Measurements from ENCODE around the gene CHCHD5.
"Not testable (repeated sequence)": the region's sequence is repeated elsewhere in the genome, so short reads cannot be mapped to it uniquely, and the experiment has no call there.

Gene CHCHD5

DNA sequence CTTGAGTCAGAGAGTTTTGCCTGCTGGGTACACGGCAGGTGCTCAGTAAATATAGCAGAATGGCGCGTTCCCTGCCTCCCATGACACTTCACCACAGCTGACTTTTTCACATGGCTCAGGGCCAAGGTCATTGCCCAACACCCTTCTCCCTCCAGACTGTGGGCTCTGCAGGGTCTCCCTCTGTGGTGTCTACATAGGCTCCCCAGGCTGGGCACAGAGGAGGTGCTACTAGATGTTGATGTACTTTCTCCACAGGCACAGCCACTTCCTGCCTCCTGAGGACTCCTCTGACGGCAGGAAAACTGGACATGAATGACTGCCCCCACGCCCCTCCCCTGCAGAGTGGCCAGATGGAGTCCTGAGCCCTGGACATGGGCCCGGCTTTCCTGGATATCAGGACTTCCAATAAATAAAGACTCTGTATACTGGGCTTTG is 4.2 kb downstream of the CHCHD5 start:
- DNase-seq = no peak

DNA sequence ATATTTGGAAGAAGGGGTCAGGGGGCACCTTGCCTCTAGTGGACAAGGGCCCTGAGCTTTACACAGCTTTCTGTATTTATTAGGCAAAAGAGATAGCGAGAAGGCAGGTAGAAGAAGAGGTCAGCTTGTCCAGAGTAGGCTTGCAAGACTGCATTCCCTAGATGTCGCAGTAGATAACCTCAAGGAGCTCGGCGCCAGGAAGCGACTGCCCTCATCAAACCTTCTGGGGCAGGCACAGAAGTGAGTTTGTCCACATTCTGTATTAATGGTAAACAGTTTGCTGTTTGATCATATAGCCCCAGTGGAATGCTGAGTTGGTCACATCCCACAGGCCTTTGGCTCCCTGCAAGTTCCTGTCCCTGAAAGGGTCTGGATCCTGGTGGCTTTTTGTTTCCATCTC is 7.0 kb downstream of the CHCHD5 start:
- no peak for DNase-seq

DNA sequence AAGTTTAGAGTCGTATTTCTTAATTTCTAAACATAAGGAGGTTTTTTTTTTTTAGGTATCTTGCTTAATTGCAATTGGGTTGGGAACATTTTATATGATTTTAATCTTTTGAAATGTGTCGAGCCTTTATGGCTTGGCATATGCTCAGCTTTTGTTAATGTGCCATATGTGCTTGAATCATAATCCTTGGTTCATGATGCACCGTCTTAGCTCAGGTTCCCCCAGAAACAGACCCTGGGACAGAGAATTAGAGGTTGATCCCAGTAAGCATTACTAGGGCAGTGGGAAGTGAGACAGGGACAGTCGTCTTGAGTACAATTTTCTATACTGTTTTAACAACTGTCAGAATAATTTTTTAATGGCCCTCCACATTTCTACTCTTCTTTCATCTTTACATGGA is 9.3 kb downstream of the CHCHD5 start:
- no peak for DNase-seq

DNA sequence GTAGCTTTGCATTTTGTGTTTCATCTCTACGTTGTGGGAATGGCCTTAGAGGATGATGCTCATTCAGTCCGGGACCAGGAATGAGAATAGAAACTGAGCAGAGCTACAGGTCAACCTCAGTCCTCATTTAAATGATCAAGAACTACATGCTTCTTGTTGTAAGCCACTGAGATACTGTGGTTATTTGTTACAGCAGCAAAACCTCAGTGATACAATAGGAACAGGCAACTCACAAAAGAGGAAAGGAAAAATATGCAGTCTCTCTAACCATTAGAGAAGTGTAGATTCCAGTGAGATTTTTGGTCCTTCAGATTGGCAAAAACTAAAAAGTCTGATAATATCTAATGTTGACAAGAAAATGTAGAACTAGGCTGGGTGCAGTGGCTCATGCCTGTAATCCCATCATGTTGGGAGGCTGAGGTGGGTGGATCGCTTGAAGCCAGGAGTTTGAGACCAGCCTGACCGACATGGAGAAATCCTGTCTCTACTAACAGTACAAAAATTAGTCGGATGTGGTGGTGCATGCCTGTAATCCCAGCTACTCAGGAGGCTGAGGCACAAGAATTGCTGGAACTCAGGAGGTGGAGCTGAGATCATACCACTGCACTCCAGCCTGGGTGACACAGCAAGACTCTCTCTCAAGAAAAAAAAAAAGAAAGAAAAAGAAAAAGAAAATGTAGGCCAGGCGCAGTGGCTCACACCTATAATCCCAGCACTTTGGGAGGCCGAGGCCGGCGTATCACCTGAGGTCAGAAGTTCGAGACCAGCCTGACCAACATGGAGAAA is 13.3 kb downstream of the CHCHD5 start:
- no peak for DNase-seq

DNA sequence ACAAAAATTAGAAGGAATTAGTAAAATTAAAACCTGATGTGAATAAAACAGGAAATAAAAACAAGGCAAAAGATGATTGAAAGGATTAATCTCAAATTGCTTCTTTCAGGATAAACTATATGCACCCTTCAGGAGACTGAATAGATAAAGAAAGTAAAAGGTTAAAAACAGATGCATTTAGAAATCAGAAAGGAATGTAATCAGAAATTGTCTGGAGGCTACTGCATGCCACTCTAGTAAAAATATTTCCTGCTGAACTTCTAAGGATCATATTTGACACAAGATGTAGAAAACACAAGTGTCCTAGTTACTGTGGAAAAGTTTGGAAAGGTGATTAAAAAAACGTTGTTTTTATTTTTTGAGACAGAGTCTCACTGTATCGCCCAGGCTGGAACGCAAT is 16.2 kb downstream of the CHCHD5 start:
- no peak for DNase-seq

DNA sequence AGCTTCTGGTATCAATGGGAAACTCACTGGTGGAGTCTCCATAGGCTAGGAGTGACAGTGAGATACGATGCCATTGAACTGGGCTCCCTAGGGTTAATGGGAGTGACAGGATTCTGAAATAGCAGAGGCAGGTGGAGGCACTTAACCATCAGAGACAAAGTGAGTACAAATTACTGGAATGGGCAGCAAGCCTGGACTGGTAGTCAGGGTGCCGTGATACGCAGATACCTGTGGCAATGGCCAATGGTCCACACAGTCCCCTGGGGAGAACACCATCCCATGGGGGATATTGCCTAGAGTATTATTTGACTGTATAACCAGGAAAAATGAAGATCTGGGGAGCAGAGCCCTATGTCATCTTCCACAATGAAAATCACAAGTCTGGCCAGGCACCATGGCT is 17.3 kb downstream of the CHCHD5 start:
- DNase-seq = no peak

DNA sequence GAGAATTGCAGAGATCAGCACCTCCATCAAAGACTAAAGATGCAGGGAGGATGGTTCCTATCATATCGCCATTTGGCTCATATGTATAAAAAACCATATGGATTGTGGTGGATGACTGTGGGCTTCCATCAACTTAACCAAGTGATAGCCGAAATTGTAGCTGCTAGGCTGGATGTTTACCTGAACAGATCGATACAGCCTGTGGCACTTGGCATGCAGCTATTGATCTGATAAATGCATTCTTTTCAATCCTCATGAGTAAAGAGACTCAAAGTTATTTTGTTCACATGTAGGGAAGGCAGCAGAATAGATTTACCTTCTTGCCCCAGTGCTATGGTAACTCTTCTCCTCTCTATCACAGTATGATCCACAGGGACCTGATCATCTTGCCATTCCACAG is 18.5 kb downstream of the CHCHD5 start:
- no peak for DNase-seq

DNA sequence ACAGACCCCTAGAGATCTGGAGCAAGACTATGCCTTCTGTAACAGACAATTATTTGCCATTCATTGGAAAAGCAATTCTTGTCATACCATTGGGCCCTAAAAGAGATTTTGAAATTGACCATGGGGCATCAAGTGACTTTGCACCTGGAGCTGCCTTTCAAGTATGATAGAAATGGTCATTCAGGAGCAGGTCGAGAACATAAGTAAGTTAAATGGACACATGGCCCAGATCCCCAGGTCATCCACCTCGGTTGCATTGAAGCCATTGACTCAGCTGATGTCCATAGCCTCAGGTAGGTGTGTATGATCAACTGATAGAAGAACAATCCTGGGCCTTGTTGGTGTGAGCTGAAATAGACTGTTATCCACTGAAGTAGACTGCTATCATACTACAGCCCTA is 19.3 kb downstream of the CHCHD5 start:
- DNase-seq = no peak

DNA sequence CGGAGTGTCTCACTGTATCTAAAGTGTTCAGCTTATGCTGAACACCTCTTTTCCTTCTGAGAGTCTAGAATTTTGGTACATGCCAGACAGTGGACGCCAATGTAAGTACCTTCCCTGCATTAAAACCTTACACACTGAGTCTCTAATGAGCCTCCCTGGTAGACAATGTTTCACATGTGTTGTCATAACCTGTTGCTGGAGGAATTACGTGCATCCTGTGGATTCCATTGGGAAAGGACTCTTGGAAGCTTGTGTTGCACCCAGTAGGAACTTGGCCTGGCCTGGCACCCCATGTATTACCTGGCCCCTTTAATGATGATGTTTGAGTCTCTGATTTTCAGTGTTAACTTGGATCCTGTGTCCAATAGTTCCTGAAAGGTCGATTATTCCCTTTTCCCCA is 20.5 kb downstream of the CHCHD5 start:
- no peak for DNase-seq

DNA sequence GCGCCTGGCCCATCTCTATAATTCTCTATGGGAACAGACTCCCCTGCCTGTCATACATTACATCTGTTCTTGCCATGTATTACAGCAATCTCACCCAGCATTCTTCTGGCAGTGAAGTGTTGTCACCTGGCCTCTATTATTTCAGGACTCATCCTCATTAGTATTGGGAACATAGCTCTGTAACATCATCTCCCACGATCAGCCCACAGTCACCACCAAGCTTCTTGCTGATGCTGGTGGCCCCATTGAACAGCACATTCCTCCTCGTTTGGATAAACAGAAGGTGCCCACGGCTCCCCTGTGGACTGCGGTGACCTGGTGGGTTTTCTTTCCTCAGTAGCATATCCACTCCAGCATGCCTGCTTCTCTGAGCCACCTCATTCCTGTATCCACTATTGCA is 21.5 kb downstream of the CHCHD5 start:
- DNase-seq = no peak

DNA sequence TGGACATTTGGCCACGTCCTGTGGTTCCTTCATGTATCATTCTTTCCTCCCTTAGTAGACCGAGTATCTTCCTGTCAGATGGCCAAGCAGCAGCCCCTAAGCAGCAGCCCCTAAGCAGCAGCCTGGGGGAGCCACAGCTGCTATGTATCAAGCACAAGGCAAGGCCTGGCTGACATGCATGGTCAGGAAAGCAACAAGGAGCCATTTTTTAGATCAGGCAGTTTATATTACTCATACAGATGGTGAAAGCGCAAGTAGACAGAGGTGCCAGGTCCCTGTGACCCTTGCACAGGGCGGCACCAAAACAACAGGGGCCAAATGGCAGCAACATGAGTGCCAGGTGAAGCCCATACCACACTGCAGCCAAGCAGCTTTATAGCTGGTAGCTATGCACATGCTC is 22.1 kb downstream of the CHCHD5 start:
- no peak for DNase-seq

DNA sequence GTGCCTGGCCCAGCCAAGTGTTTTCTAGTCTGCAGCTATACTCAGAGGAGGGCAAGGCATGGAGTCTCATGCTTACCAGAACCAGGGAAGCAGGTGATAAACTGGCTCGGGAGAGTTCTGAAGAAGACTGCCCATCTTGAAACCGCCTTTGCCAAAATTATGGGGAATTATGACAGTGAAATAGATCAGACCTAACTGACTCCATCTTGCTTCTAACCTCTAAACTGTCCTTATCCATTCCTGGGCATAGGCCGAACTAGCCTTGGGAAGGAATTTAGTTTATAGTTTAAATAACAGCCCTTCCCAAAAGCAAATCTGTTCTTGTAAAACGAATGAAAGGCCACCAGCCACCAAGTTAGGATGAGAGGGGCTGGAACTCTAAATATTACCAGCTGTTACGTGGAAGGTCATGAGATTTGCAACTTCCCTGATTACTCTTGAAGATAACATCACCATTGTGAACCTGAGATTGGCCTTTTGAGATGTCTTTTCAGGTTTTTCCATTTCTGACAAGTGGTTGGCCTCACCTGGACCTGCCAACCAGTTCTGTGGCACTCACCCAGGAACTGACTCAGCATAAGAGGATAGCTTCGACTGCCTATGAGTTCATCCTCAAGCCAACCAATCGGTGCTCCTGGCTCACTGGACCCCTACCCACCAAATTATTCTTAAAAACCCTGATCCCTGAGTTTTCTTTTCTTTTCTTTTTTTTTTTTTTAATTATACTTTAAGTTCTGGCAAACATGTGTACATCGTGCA is 23.4 kb downstream of the CHCHD5 start:
- DNase-seq = no peak

DNA sequence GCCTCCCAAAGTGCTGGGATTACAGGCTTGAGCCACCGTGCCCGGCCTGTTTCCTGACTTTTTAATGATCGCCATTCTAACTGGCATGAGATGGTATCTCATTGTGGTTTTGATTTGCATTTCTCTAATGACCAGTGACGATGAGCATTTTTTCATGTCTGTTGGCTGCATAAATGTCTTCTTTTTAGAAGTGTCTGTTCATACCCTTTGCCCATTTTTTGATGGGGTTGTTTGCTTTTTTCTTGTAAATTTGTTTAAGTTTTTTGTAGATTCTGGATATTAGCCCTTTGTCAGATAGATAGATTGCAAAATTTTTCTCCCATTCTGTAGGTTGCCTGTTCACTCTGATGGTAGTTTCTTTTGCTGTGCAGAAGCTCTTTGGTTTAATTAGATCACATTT is 24.9 kb downstream of the CHCHD5 start:
- DNase-seq = not testable (repeated sequence)

DNA sequence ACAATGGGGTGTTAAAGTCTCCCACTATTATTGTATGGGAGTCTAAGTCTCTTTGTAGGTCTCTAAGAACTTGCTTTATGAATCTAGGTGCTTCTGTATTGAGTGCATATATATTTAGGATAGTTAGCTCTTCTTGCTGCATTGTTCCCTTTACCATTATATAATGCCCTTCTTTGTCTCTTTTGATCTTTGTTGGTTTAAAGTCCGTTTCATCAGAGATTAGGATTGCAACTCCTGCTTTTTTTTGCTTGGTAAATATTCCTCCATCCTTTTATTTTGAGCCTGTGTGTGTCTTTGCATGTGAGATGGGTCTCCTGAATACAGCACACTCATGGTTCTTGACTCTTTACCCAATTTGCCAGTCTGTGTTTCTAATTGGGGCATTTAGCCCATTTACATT is 27.9 kb downstream of the CHCHD5 start:
- not testable (repeated sequence) for DNase-seq

DNA sequence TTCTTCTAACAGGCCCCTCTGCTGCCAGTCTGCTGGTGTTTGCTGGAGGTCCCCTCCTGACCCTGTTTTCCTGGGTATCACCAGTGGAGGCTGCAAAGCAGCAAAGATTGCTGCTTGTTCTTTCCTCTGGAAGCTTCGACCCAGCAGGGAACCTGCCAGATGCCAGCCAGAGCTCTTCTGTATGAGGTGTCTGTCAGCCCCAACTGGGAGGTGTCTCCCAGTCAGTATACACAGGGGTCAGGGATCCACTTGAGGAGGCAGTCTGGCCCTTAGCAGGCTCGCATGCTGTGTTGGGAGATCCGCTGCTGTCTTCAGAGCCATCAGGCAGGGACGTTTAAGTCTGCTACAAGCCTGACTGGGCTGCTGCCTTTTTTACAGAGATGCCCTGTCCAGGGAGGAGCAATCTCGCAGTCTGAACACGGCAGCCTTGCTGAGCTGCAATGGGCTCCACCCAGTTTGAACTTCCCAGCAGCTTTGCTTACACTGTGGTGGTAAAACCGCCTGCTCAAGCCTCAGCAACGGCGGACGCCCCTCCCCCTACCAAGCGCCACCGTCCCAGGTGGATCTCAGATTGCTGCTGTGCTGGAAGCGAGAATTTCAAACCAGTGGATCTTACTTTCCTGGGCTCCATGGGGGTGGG is 29.9 kb downstream of the CHCHD5 start:
- no peak for DNase-seq

DNA sequence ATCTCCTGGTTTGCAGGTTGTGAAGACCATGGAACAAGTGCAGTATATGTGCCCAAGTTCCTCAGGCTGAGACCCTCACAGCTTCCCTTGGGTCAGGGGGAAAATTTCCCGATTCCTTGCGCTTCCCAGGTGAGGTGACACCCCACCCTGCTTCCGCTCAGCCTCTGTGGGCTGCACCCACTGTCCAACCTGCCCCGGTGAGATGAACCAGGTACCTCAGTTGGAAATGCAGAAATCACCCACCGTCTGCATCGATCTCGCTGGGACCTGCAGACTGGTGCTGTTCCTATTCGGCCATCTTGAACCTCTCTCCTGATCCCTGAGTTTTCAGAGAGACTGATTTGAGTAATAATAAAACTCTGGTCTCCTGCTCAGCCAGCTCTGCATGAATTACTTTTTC is 30.6 kb downstream of the CHCHD5 start:
- no peak for DNase-seq

DNA sequence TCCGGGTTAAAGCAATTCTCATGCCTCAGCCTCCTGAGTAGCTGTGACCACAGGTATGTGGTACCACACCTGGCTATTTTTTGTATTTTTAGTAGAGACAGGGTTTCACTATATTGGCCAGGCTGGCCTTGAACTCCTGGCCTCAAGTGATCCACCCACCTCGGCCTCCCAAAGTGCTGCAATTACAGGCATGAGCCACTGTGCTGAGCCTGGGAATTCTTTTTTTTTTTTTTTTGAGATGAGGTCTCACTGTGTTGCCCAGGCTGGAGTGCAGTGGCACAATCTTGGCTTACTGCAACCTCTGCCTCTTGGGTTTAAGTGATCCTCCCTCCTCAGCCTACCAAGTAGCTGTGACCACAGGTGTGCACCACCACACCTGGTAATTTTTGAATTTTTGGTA is 31.4 kb downstream of the CHCHD5 start:
- not testable (repeated sequence) for DNase-seq

DNA sequence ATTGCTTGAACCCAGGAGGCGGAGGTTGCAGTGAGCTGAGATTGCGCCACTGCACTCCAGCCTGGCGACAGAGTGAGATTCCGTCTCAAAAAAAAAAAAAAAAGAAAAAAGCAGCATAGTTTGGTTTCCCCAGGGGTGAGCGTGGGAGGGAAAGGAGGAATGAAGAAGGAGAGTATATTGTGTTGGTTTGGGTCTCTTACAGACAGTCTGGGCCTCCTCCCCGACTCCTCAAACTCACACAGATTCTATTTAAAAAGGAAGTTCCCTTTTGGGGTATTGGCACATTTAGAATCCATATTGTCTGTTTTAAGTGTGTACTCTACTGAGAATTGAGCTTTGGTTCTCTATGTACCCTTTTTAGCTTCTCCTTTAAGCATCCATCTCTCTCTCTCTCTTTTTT is 34.0 kb downstream of the CHCHD5 start:
- no peak for DNase-seq

DNA sequence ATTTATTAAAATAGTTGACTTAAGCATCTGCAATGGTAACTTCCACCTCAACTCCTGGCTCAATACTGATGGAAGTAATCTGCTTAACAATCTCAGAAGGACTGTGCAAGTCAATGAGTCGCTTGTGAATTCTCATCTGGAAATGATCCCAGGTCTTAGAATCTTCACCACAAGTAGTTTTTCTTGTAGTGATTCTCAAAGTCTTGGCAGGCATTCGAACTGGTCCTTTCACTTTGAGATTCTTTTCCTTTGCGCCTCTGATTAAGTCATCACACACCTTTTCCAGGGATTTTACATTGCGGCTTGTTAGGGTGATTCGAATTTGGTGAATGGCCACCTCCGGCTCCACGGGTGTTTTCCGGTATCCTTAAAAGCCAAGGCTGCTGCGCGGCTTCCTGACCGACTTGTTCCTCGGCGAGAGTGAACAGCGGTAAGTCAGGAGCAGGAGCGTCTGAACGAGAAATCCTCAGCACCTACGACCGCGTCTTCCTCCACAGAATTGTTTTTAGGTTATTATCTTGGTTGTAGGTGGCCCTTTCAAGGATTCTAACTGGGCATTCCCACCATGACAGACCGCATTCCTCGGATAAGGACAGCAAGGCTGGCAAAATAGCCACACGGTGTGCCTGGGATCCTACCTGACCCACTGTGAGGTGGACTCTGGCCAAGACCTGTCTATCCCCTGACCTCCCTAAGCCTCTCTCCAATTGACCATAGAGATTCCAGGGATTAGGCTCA is 37.5 kb downstream of the CHCHD5 start:
- no peak for DNase-seq

DNA sequence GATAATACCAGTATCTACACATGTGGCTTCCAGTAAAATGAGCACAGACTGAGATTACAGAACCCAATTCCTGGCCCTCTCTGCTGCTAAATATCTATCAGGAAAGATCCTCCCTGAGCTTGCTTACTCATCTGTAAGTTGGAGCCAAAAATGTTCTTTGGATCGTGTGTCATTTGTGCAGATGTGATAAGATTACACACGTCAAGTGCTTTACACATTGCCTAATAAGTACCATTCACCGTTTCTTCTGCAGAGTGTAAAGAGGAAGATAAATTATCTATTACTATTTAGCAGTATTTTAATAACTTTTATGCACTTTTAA is 38.1 kb downstream of the CHCHD5 start:
- DNase-seq = no peak

DNA sequence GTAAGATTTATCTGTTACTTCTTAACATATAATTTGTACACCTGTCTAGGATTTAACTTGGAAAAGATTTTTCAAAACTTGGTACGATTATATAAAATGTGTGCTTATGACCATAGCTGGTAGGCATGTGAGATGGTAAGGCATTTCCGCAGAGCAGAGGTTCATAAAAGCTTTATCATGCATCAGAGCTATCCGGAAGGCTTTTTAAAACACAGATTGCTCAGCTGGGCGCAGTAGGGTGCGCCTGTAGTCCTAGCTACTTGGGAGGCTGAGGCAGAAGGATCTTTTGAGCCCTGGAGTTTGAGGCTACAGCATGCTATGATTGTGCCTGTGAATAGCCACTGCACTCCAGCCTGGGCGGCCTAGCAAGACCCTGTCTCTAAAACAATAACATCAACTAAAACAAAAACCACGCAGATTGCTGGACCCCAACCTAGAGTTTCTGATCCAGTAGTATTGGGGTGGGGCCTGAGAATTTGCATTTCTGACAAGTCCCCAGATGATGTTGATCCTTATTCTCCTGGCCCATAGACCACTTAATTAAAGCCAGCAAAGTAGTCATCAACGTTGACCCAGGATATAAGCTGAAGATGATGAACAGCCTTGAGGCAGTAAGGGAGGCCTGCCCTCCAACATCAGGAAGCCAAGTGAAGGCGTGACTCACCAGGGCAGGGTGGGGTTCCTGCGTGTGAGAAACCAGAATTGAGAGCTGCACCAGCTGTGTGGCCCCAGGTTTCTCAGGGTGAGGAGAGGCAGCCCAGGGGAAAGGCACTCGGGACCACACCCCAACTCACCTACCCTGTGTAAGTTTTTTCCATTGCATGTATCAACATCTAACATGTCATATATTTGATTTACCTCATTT is 39.7 kb downstream of the CHCHD5 start:
- DNase-seq = no peak

DNA sequence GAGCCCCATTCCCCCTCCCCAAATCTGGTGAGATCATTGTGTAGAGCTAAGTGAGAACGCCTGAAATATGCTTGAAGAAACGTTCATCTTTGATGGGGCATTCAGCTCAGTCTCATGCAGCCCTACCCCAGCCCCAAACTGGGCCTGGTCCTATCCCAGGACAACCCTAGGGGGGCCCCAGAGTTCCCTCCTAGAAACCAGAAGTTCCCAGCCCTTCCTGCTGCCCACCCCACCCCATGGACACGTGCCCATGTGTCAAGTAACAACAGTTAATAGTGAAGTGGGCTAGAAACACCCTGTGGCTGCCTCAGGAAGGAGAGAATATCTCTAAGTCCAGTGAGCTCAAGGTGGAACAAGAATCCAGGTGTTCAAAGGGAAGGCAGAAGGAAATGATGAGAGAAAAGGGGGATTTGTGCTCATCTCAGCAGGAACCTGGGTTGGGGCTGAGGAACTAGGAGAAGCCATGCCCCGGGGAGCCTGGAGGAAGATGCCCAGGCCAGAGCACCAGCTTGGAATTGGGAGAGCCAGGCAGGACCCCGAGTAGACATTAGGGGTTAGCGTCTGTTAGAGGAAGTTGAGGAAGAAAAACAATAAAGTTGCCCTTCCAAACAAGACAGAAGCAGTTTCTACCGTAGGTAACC is 41.2 kb downstream of the CHCHD5 start:
- DNase-seq = no peak
